ENCODE data around the gene LTBP1. TPM values are rescaled to one million over a fixed set of nuclear protein-coding genes. Genes with fewer than 3 reads are reported as not detected.
"Not testable (repeated sequence)": the region's sequence is repeated elsewhere in the genome, so short reads cannot be mapped to it uniquely, and the experiment has no call there.

The LTBP1 gene
- total RNA-seq, 1 experiment from 2014 or later, result 119 TPM

DNA sequence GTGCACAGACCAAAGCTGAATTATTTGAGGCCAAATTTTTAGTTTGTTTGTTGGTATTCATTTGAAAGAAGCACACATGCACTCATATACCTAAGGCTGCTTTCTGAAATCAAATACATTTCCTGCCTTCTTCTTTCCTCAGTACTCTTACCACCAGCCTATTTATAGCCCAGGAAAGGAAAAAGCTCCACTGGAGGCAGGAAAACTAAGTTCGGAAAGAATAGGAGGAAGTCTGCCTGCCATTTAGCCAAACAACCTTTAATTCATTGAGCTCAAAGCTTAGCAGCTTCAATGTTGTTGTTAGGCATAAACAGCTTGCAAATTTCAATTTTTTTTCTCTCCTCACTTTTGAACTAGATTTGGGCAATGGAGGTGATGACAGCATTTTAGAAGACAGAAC, 489.3 kb downstream of the LTBP1 start:
- no TSS peak for BruUV-seq (replicated peaks)
- no peak for DNase-seq (ENCODE audit: unreplicated experiment)
- Mint-ChIP-seq H3K4me3 (ENCODE audit: unreplicated experiment) (no peak overlapping the region), H3K27ac (ENCODE audit: low read depth, unreplicated experiment) (no peak overlapping the region), H3K4me1 (ENCODE audit: insufficient read depth, unreplicated experiment) (no peaks in the 10 kb centered on the region), H3K36me3 (ENCODE audit: insufficient read depth, unreplicated experiment) (no peaks in the 10 kb centered on the region), H3K27me3 (ENCODE audit: insufficient read depth, unreplicated experiment) (peaks cover 10% of the 10 kb centered on the region), H3K9me3 (ENCODE audit: unreplicated experiment) (no peaks in the 10 kb centered on the region)
- intact Hi-C loops (cut with micrococcal nuclease), result no loop called here
- ChIA-PET POLR2A (interaction anchor here (0.6 to 1.1 kb wide), 2 partner anchors 57 to 215 kb away, joined by 3 read pairs; no protein-coding TSS in a partner anchor), CTCF (interaction anchor here (0.6 to 2.7 kb wide), 3 partner anchors 40 to 147 kb away, joined by 3 to 9 read pairs (median 3); no protein-coding TSS in a partner anchor)
- TF ChIP-seq, protein P1, sequence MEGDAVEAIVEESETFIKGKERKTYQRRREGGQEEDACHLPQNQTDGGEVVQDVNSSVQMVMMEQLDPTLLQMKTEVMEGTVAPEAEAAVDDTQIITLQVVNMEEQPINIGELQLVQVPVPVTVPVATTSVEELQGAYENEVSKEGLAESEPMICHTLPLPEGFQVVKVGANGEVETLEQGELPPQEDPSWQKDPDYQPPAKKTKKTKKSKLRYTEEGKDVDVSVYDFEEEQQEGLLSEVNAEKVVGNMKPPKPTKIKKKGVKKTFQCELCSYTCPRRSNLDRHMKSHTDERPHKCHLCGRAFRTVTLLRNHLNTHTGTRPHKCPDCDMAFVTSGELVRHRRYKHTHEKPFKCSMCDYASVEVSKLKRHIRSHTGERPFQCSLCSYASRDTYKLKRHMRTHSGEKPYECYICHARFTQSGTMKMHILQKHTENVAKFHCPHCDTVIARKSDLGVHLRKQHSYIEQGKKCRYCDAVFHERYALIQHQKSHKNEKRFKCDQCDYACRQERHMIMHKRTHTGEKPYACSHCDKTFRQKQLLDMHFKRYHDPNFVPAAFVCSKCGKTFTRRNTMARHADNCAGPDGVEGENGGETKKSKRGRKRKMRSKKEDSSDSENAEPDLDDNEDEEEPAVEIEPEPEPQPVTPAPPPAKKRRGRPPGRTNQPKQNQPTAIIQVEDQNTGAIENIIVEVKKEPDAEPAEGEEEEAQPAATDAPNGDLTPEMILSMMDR (IDR thresholded peaks at IDR 0.05; ENCODE audit: unreplicated experiment), result no peak

DNA sequence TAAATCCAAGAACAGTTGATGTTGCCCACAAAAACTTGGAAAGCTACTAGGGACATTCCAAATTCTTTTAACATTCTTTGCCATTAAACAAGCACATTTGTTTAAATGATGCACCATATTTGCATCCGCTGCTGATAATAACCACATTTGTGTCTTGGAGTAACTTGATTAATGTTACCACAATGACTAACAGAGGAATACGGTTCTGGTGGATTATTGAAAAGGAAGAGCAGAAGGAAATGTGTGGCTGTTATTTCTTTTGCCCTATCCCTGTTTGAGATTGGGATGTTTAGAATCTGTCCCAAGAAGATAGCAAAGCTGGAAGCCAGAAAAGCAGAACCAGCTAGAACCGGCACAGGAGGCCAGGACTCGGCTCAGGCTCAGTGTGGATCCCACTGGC, 490.5 kb downstream of the LTBP1 start:
- Mint-ChIP-seq H3K36me3 (ENCODE audit: insufficient read depth, unreplicated experiment) (no peaks in the 10 kb centered on the region), H3K4me3 (ENCODE audit: unreplicated experiment) (no peak overlapping the region), H3K27me3 (ENCODE audit: insufficient read depth, unreplicated experiment) (peaks cover 10% of the 10 kb centered on the region), H3K27ac (ENCODE audit: low read depth, unreplicated experiment) (no peak overlapping the region), H3K9me3 (ENCODE audit: unreplicated experiment) (no peaks in the 10 kb centered on the region), H3K4me1 (ENCODE audit: insufficient read depth, unreplicated experiment) (no peaks in the 10 kb centered on the region)
- intact Hi-C loops (cut with micrococcal nuclease), result no loop called here
- ChIA-PET POLR2A (interaction anchor here (1.1 kb wide), 1 partner anchor 58 kb away, joined by 3 read pairs; no protein-coding TSS in a partner anchor), CTCF (interaction anchor here (0.7 kb wide), 1 partner anchor 129 kb away, joined by 4 read pairs; no protein-coding TSS in a partner anchor)
- no TSS peak for BruUV-seq (replicated peaks)
- TF ChIP-seq, protein P1 (IDR thresholded peaks at IDR 0.05; ENCODE audit: unreplicated experiment), result no peak
- peak; percentile 25 for DNase-seq (ENCODE audit: unreplicated experiment)

DNA sequence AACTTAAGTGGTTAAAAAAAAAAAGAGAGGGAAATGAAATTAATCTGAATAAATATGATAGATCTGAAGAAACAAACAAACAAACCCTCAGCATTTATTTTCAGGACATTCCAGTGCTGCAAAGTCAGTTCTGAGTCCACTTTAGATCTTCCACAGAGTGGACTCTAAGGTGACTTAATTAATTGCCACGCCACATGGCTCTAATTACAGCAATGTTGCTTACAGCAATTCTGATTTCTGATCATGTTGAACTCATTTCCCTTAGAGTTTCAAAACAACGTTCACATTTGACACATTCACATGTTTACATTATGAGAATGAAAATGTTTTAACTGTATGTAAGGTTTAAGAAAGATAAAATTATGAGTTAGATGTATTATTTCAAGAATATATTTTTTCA, 491.1 kb downstream of the LTBP1 start:
- H3K27ac Mint-ChIP-seq (ENCODE audit: low read depth, unreplicated experiment), result no peak overlapping the region
- no TSS peak for BruUV-seq (replicated peaks)
- TF ChIP-seq, protein P1 (IDR thresholded peaks at IDR 0.05; ENCODE audit: unreplicated experiment), result no peak

DNA sequence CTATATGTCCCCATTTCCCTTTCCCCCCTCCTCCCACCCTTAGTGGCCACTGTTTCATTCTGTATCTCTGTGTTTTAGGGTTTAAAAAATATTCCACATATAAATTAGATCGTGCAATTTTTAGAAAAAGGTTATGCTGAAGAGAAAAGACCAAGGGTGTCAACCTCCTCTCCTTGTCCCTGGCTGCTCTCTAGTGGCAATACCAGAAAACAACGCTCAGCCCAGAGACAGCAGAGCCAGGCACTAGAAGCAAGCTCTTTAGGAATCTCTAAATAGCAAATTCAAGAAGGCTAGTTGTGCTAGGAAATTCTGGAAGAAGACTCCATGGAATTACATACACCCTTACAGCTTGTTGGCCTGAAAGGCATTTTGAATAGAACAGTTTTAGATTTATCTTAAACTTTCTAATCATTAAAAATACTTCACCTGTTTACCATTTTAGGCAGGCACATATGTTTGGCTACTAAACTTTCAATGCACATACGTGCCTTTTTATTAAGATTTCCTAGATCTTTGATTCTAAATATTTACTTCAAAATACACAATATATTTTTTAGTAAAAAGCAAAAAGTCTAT, 494.6 kb downstream of the LTBP1 start:
- Mint-ChIP-seq H3K27ac (ENCODE audit: low read depth, unreplicated experiment) (no peak overlapping the region), H3K9me3 (ENCODE audit: unreplicated experiment) (no peaks in the 10 kb centered on the region), H3K27me3 (ENCODE audit: insufficient read depth, unreplicated experiment) (no peaks in the 10 kb centered on the region), H3K36me3 (ENCODE audit: insufficient read depth, unreplicated experiment) (no peaks in the 10 kb centered on the region), H3K4me3 (ENCODE audit: unreplicated experiment) (no peak overlapping the region), H3K4me1 (ENCODE audit: insufficient read depth, unreplicated experiment) (no peaks in the 10 kb centered on the region)
- TF ChIP-seq, protein P1 (IDR thresholded peaks at IDR 0.05; ENCODE audit: unreplicated experiment), result peak; percentile 80
- peak; percentile 71 for DNase-seq (ENCODE audit: unreplicated experiment)
- ChIA-PET CTCF (interaction anchor here (0.6 to 3.1 kb wide), 31 partner anchors 9 to 892 kb away, joined by 3 to 19 read pairs (median 4); no protein-coding TSS in a partner anchor), POLR2A (interaction anchor here (1.2 kb wide), 1 partner anchor 174 kb away, joined by 3 read pairs; no protein-coding TSS in a partner anchor)
- intact Hi-C loops (cut with micrococcal nuclease), result loop anchor here (1.0 to 10.0 kb wide), 5 partner anchors 28 to 887 kb away; no protein-coding TSS in a partner anchor
- BruUV-seq (replicated peaks), result no TSS peak

More for the DNA sequence above, 491.1 kb downstream of the LTBP1 start:
- ChIA-PET CTCF (interaction anchor here (0.7 to 1.0 kb wide), 2 partner anchors 128 to 154 kb away, joined by 4 read pairs; no protein-coding TSS in a partner anchor), POLR2A (no interaction called here)
- no peaks in the 10 kb centered on the region for H3K36me3 Mint-ChIP-seq (ENCODE audit: insufficient read depth, unreplicated experiment)
- no peaks in the 10 kb centered on the region for H3K4me1 Mint-ChIP-seq (ENCODE audit: insufficient read depth, unreplicated experiment)
- no peak for DNase-seq (ENCODE audit: unreplicated experiment)
- no peaks in the 10 kb centered on the region for H3K9me3 Mint-ChIP-seq (ENCODE audit: unreplicated experiment)
- H3K27me3 Mint-ChIP-seq (ENCODE audit: insufficient read depth, unreplicated experiment), result peaks cover 10% of the 10 kb centered on the region
- H3K4me3 Mint-ChIP-seq (ENCODE audit: unreplicated experiment), result no peak overlapping the region
- intact Hi-C loops (cut with micrococcal nuclease), result no loop called here

DNA sequence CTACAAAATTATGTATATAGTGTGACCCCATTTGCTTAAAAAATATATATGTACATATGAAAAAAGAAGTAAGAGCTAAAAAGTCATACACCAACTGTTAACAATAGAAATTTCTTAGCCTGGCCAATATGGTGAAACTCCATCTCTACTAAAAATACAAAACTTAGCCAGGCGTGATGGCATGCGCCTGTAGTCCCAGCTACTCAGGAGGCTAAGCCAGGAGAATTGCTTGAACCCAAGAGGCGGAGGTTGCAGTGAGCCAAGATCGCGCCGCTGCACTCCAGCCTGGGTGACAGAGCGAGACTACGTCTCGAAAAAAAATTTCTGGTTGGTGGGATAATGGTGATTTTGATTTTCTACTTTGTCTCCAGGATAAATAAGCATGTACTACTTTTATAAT, 495.3 kb downstream of the LTBP1 start:
- CTCF ChIA-PET, result interaction anchor here (0.6 to 3.1 kb wide), 19 partner anchors 9 to 410 kb away, joined by 3 to 19 read pairs (median 4); no protein-coding TSS in a partner anchor
- intact Hi-C loops (cut with micrococcal nuclease), result loop anchor here (10.0 kb wide), 1 partner anchor 887 kb away; no protein-coding TSS in a partner anchor

More for the DNA sequence above, 495.3 kb downstream of the LTBP1 start:
- not testable (repeated sequence) for H3K27me3 Mint-ChIP-seq (ENCODE audit: insufficient read depth, unreplicated experiment); H3K9me3 Mint-ChIP-seq (ENCODE audit: unreplicated experiment); BruUV-seq (replicated peaks); H3K36me3 Mint-ChIP-seq (ENCODE audit: insufficient read depth, unreplicated experiment); DNase-seq (ENCODE audit: unreplicated experiment); H3K4me3 Mint-ChIP-seq (ENCODE audit: unreplicated experiment); H3K27ac Mint-ChIP-seq (ENCODE audit: low read depth, unreplicated experiment); H3K4me1 Mint-ChIP-seq (ENCODE audit: insufficient read depth, unreplicated experiment)
- POLR2A ChIA-PET, result interaction anchor here (1.2 kb wide), 1 partner anchor 175 kb away, joined by 3 read pairs; no protein-coding TSS in a partner anchor

All from MCF 10A (cell line).